ENCODE measurements around the gene SEPHS2.

SEPHS2 gene

DNA sequence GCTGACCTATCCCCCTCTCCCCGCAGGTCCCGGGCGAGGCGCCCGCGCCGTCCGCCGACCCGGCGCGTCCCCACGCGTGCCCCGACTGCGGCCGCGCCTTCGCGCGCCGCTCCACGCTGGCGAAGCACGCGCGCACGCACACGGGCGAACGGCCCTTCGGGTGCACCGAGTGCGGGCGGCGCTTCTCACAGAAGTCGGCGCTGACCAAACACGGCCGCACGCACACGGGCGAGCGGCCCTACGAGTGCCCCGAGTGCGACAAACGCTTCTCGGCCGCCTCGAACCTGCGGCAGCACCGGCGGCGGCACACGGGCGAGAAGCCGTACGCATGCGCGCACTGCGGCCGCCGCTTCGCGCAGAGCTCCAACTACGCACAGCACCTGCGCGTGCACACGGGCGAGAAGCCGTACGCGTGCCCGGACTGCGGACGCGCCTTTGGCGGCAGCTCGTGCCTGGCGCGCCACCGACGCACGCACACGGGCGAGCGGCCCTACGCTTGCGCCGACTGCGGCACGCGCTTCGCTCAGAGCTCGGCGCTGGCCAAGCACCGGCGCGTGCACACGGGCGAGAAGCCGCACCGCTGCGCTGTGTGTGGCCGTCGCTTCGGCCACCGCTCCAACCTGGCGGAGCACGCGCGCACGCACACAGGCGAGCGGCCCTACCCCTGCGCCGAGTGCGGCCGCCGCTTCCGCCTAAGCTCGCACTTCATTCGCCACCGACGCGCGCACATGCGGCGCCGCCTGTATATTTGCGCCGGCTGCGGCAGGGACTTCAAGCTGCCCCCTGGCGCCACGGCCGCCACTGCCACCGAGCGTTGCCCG is 27.9 kb downstream of the SEPHS2 start:
- H3K27me3 Mint-ChIP-seq (ENCODE audit: low read depth), result peaks cover 3% of the 10 kb centered on the region
- peak overlapping the region; percentile 44 to 78 (median 69) for H3K4me3 Mint-ChIP-seq
- peak in 1 of 3 experiments; percentile 30 for TF ChIP-seq CTCF (IDR thresholded peaks at IDR 0.05; ENCODE audit: unreplicated experiment in 3 of 3)
- no peak overlapping the region for H3K27ac Mint-ChIP-seq
- H3K36me3 Mint-ChIP-seq (ENCODE audit: low read depth), result peaks cover 39% of the 10 kb centered on the region
- no peaks in the 10 kb centered on the region for H3K9me3 Mint-ChIP-seq
- no peaks in the 10 kb centered on the region for H3K4me1 Mint-ChIP-seq

GRCh38 chr16:30416624-30417528 is 28.8 kb downstream of the SEPHS2 start:
- Mint-ChIP-seq H3K9me3 (no peaks in the 10 kb centered on the region), H3K4me3 (peak overlapping the region; percentile 13 to 20 (median 17))

GRCh38 chr16:30416047-30416603 is 29.5 kb downstream of the SEPHS2 start:
- Mint-ChIP-seq H3K4me3 (peak overlapping the region in 1 of 3 experiments; percentile 4), H3K36me3 (ENCODE audit: low read depth) (peaks cover 35% of the 10 kb centered on the region), H3K4me1 (peaks cover 4% of the 10 kb centered on the region), H3K9me3 (no peaks in the 10 kb centered on the region), H3K27ac (peak overlapping the region in 1 of 3 experiments; percentile 19), H3K27me3 (ENCODE audit: low read depth) (peaks cover 3% of the 10 kb centered on the region)
- no peak for TF ChIP-seq CTCF (IDR thresholded peaks at IDR 0.05; ENCODE audit: unreplicated experiment in 3 of 3)

More at GRCh38 chr16:30416624-30417528, 28.8 kb downstream of the SEPHS2 start:
- TF ChIP-seq CTCF (IDR thresholded peaks at IDR 0.05; ENCODE audit: unreplicated experiment in 3 of 3), result no peak
- H3K27me3 Mint-ChIP-seq (ENCODE audit: low read depth), result peaks cover 3% of the 10 kb centered on the region
- peaks cover 4% of the 10 kb centered on the region for H3K4me1 Mint-ChIP-seq
- peaks cover 39% of the 10 kb centered on the region for H3K36me3 Mint-ChIP-seq (ENCODE audit: low read depth)
- H3K27ac Mint-ChIP-seq, result no peak overlapping the region

DNA sequence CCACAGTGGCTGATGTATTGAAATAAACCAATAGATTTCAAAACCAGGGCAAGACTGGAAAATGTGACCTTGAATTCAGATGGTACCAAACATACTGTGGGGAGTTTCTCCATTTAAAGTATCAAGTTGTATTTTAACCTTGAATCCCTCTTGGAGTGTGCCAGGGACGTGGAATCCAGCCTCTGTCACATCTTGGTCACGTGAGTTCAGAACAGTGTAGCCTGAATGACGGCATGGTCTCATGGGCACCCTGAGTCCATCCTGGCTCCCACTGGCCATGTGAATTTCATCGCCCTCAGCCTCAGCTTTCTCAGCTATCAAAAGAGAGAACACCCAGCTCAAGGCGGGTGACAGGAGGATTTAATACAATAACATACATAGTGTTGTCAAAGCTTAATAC is 31.5 kb downstream of the SEPHS2 start:
- Mint-ChIP-seq H3K36me3 (ENCODE audit: low read depth) (peaks cover 30% of the 10 kb centered on the region), H3K4me3 (no peak overlapping the region), H3K27ac (peak overlapping the region in 1 of 3 experiments; percentile 41), H3K27me3 (ENCODE audit: low read depth) (peaks cover 3% of the 10 kb centered on the region), H3K4me1 (peaks cover 11% of the 10 kb centered on the region), H3K9me3 (no peaks in the 10 kb centered on the region)
- TF ChIP-seq CTCF (IDR thresholded peaks at IDR 0.05; ENCODE audit: unreplicated experiment in 3 of 3), result no peak

DNA sequence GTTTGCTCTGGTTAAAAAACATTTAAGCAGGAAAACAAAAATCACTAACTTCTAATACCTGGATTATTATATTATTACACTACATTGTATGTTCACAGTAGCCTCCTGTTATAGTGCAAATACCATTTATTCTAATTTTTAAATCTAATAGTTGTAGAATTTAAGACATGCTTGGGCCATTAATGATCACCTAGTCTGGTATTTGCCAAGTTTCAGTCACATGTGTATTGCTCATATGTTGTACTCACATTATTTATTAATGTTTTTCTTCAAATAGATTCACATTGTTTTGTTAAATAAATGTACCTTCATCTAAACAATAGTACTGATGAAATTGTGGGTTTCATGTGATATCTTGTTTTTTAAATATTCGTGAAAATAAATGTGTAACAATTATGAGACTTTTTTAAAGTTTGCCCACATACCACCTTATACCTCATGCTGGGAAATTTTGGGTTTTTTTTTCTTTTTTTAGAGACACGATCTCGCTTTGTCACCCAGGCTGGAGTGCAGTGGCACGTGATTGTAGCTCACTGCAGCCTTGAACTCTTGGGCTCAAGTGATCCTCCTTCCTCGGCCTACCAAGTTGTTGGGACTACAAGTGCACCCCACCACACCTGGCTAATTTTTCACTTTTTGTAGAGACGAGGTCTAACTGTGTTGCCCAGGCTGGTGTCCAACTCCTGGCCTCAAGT is 32.4 kb downstream of the SEPHS2 start:
- peaks cover 30% of the 10 kb centered on the region for H3K36me3 Mint-ChIP-seq (ENCODE audit: low read depth)
- H3K4me1 Mint-ChIP-seq, result peaks cover 15% of the 10 kb centered on the region
- no peak overlapping the region for H3K4me3 Mint-ChIP-seq
- H3K9me3 Mint-ChIP-seq, result no peaks in the 10 kb centered on the region
- peaks cover 3% of the 10 kb centered on the region for H3K27me3 Mint-ChIP-seq (ENCODE audit: low read depth)
- peak overlapping the region in 1 of 3 experiments; percentile 41 for H3K27ac Mint-ChIP-seq
- TF ChIP-seq CTCF (IDR thresholded peaks at IDR 0.05; ENCODE audit: unreplicated experiment in 3 of 3), result no peak
